SU-DHL-6 (cell line): ENCODE results near the gene LRBA.

ENCODE experiments used
- CTCF ChIP-seq: fragments of 200-600 bp; sonication (generic); IDR thresholded peaks from one replicate; pipeline ENCODE4 v1.5.1; 2017; ENCODE audit warnings: antibody characterized with exemption, mild to moderate bottlenecking, low read length, moderate library complexity; ENCODE audit not compliant: insufficient read depth, poor library complexity, severe bottlenecking
- EZH2phosphoT487 ChIP-seq: fragments of 200-600 bp; sonication (generic), shearing (Covaris generic); conservative IDR thresholded peaks from 2 replicates; pipeline ENCODE4 v1.6.1; 2018; ENCODE audit warnings: mild to moderate bottlenecking, antibody characterized with exemption, low read length, moderate library complexity, mixed read lengths

DNA sequence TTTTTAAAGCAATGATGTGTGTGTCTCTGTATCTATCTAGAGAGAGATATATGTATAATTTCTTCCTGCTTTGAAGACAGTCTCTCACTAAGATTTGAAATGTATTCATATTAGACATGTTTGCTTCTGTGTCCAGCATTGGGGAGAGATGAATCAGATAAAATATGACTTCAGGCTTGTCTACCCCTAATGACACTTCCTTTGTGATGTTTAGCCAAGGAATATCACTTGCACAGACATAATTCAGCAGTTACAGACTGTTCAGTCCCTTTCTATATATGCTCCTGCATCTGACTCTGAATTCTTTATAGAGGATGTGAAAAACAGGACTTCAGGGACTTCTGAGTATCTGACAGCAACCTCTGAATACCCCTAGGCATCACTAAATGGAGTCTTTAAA is 778.5 kb downstream of the LRBA start:
- TF ChIP-seq CTCF (no peak), EZH2phosphoT487 (no peak)
